ENCODE data around the gene ARMC3. TPM values are rescaled to one million over a fixed set of nuclear protein-coding genes. Genes with fewer than 3 reads are reported as not detected.

ARMC3 gene
- total and polyA plus RNA-seq, 9 of the 15 experiments (the other 6 are each of a cell fraction or from before 2014, with no cell fraction given) = 0.33 to 1.1 (median 0.62) TPM

DNA sequence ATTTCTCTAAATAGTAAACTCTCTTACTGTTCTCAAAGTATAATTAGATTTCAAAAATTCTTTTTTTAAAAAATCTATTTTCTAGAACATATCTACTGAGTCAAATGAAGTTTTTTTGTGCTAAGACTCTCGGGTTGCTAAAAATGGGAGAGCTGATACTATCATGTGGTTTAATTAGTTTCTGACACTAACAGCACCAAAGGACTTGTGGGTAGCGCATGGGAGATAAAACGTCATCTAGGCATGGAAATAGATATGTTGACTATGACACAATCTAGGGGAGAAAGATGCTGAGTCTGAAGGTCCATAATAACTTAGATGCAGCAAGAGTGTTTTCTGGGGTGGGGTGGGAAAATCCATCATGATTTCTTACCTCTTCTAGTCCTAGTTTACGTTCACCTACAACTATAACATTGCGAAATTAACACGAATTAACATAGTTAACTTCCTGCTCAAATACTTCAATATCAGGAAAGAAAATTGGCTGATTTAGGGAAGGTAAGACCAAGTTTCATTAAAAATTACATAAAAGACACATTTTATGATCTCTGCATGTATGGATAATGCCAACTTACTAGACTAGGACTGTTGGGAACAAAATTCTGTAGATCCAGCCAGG lies 14.3 kb upstream of the ARMC3 start:
- no peak for FAIRE-seq
- TF ChIP-seq NRF1 (conservative IDR thresholded peaks at IDR 0.05 in 1 of 2, IDR thresholded peaks at IDR 0.05 in 1 of 2) = peak; percentile 30 to 34; a peak in 2 of 4 replicates
- TF ChIP-seq RBM15 (IDR thresholded peaks at IDR 0.05; ENCODE audit: insufficient read depth, low read length) = no peak
- TF ChIP-seq TEAD4 (IDR thresholded peaks at IDR 0.05; ENCODE audit: low read length) = no peak
- no peak for TF ChIP-seq TEAD4 (CRISPR knock-in tag; IDR thresholded peaks at IDR 0.05; ENCODE audit: borderline replicate concordance)
- TF ChIP-seq ATF1 (CRISPR knock-in tag; IDR thresholded peaks at IDR 0.05) = no peak
- TF ChIP-seq ATF1 (tag; IDR thresholded peaks at IDR 0.05) = peak; percentile 63
- TF ChIP-seq FOXM1 (IDR thresholded peaks at IDR 0.05; ENCODE audit: low read depth) = no peak
- TF ChIP-seq FOXM1 (CRISPR knock-in tag; IDR thresholded peaks at IDR 0.05; ENCODE audit: low read depth) = no peak
- TF ChIP-seq ZNF76 (CRISPR knock-in tag; IDR thresholded peaks at IDR 0.05; ENCODE audit: borderline replicate concordance) = no peak
- no peak for TF ChIP-seq CTCF (IDR thresholded peaks at IDR 0.05 in 2 of 3, conservative IDR thresholded peaks at IDR 0.05 in 1 of 3; ENCODE audit: insufficient read depth in 2 of 3, low read depth in 1 of 3, low read length in 3 of 3)
- TF ChIP-seq CEBPB (tag; IDR thresholded peaks at IDR 0.05) = peak; percentile 82
- no peak for TF ChIP-seq CAMTA2 (CRISPR knock-in tag; conservative IDR thresholded peaks at IDR 0.05)
- TF ChIP-seq CREM (IDR thresholded peaks at IDR 0.05; ENCODE audit: low read depth) = peak; percentile 82
- no peak for TF ChIP-seq KHSRP (IDR thresholded peaks at IDR 0.05)
- no peak for TF ChIP-seq NR3C1 (CRISPR knock-in tag; IDR thresholded peaks at IDR 0.05)
- TF ChIP-seq CEBPG (CRISPR knock-in tag; IDR thresholded peaks at IDR 0.05) = no peak
- peak; percentile 11 to 60; a peak in 1 of 4 replicates for TF ChIP-seq CEBPG (tag; conservative IDR thresholded peaks at IDR 0.05 in 1 of 2, IDR thresholded peaks at IDR 0.05 in 1 of 2)
- no peak for TF ChIP-seq ZNF511 (CRISPR knock-in tag; IDR thresholded peaks at IDR 0.05)
- no peak for TF ChIP-seq ZNF584 (CRISPR knock-in tag; IDR thresholded peaks at IDR 0.05; ENCODE audit: low read depth)
- no peak for TF ChIP-seq ZNF830 (CRISPR knock-in tag; IDR thresholded peaks at IDR 0.05)
- TF ChIP-seq FOXJ2 (tag; IDR thresholded peaks at IDR 0.05) = 0 out of 2 replicates have a peak, but pooled peaks have one; percentile 27
- TF ChIP-seq CBX8 (IDR thresholded peaks at IDR 0.05; ENCODE audit: borderline replicate concordance, extremely low read depth, low read depth, low read length, poor library complexity, severe bottlenecking) = no peak
- no peak for TF ChIP-seq MCM5 (IDR thresholded peaks at IDR 0.05; ENCODE audit: low read depth)

More for the DNA sequence above, 14.3 kb upstream of the ARMC3 start:
- intact Hi-C loops (cut with micrococcal nuclease) = no loop called here
- Histone ChIP-seq H3K4me3 (no peak overlapping the region), H3K27me3 (ENCODE audit: control insufficient read depth in 2 of 2, insufficient read depth in 2 of 2, low read length in 2 of 2) (no peaks in the 10 kb centered on the region), H3K79me2 (ENCODE audit: control insufficient read depth, insufficient read depth, low read length) (no peaks in the 10 kb centered on the region), H2AFZ (ENCODE audit: low read depth, low read length) (no peak overlapping the region), H3K27ac (ENCODE audit: extremely low read depth, low read depth, low read length) (no peak overlapping the region), H3K9me1 (ENCODE audit: control insufficient read depth, insufficient read depth, low read length) (no peaks in the 10 kb centered on the region), H3K36me3 (ENCODE audit: control insufficient read depth, insufficient read depth, low read length) (no peaks in the 10 kb centered on the region), H3K9ac (ENCODE audit: insufficient read depth in 1 of 2, low read depth in 2 of 2, low read length in 2 of 2) (no peak overlapping the region), H4K20me1 (replicated peaks; ENCODE audit: control insufficient read depth, insufficient read depth, low read length) (no peaks in the 10 kb centered on the region), H3K4me1 (replicated peaks in 1 of 2; ENCODE audit: control insufficient read depth in 2 of 2, insufficient read depth in 2 of 2, low read length in 2 of 2) (no peaks in the 10 kb centered on the region; a peak in 1 of 5 replicates), H3K4me2 (ENCODE audit: insufficient read depth, low read length) (no peak overlapping the region), H3K9me3 (replicated peaks; ENCODE audit: control insufficient read depth, insufficient read depth, low read depth, low read length) (no peaks in the 10 kb centered on the region; the same call in 1 of the 2 replicates)
- in situ Hi-C loops (cut with MboI) = no loop called here
- no TSS peak for BruUV-seq (replicated peaks)
- WGBS (ENCODE audit: insufficient coverage, low coverage, missing lambda C conversion rate) = 45% methylated on average over 6 of the region's 6 CpGs
- CTCF ChIA-PET (ENCODE audit: low intra/inter-chr PET ratio) = no interaction called here
- no peak for ATAC-seq
- POLR2A ChIA-PET = interaction anchor here (0.7 to 1.4 kb wide), 2 partner anchors 14 to 23 kb away, joined by 4 to 7 read pairs; partner anchors contain the start of gene ARMC3
- DNase-seq (ENCODE audit: extremely low read depth in 1 of 4, low spot score in 3 of 4) = no peak

Measured in K562 (cell line).